Transverse colon (tissue), 3 donors: ENCODE measurements around the gene HEBP1.

Experiments used
- CTCF ChIP-seq, 5 experiments: fragments of 200-600 bp in 3 of 5; fragments of 450-650 bp in 2 of 5; sonication (generic) in 3 of 5; IDR thresholded peaks; 1 replicate in 2 of 5; 2 replicates in 3 of 5; pipeline ENCODE4 v1.5.1; 2016 to 2017; ENCODE audit warnings: antibody characterized with exemption in 5 of 5, inconsistent platforms in 3 of 5, mild to moderate bottlenecking in 2 of 5, moderate library complexity in 1 of 5
- EP300 ChIP-seq: sonication (generic); formaldehyde crosslinking; IDR thresholded peaks from one replicate; pipeline ENCODE4 v1.6.1; 2017; ENCODE audit warnings: antibody characterized with exemption, low read depth
- POLR2A ChIP-seq: fragments of 450-650 bp; IDR thresholded peaks from one replicate; pipeline ENCODE4 v1.6.1; 2016; ENCODE audit warnings: antibody characterized with exemption, mild to moderate bottlenecking, moderate library complexity

GRCh38 chr12:12926571-12927071 is 73.4 kb downstream of the HEBP1 start:
- TF ChIP-seq CTCF (IDR thresholded peaks at IDR 0.05) = no peak
- no peak for TF ChIP-seq EP300
- no peak for TF ChIP-seq POLR2A
